ENCODE results near the gene AKNA.

Gene AKNA

GRCh38 chr9:114284316-114285060, 103.3 kb downstream of the AKNA start:
- no peak overlapping the region for H3K4me3 Mint-ChIP-seq
- H3K27ac Mint-ChIP-seq = no peak overlapping the region
- H3K4me1 Mint-ChIP-seq (ENCODE audit: low read depth) = peaks cover 5% of the 10 kb centered on the region
- intact Hi-C loops (cut with micrococcal nuclease) = no loop called here
- H3K36me3 Mint-ChIP-seq (ENCODE audit: low read depth) = no peaks in the 10 kb centered on the region
- no peaks in the 10 kb centered on the region for H3K27me3 Mint-ChIP-seq
- no peaks in the 10 kb centered on the region for H3K9me3 Mint-ChIP-seq

Data from dendritic cell treated with granulocyte-macrophage colony-stimulating factor and Interleukin-4, amounts not matched to agents 40 ng/mL and 50 ng/mL, for 4 days (primary cell).